SK-N-SH (cell line): ENCODE data around the gene MPV17L2. TPM values are rescaled to one million over a fixed set of nuclear protein-coding genes. Genes with fewer than 3 reads are reported as not detected.

Experiments used
- CTCF ChIA-PET: fragments of 300-600, 350-600 bp; formaldehyde crosslinking; extraction: SDS; loops from one replicate; lab custom pipeline; 2021; lab: Yijun Ruan, JAX
- POLR2A ChIA-PET: fragments of 350-600 bp; sonication (Branson Sonifier 250); formaldehyde crosslinking; extraction: SDS; loops from one replicate; lab custom pipeline; 2020; ENCODE audit warnings: antibody characterized with exemption, inconsistent platforms; lab: Yijun Ruan, JAX
- DNase-seq: peaks from one replicate; pipeline ENCODE4 v3.0.0; 2012
- H2AFZ ChIP-seq: fragments of 200-600 bp; sonication (generic); 2 replicates; pipeline ENCODE4 v1.8.1; 2016; ENCODE audit warnings: antibody characterized with exemption, mild to moderate bottlenecking, low read depth
- H3F3A ChIP-seq: fragments of 200-600 bp; sonication (generic); replicated peaks from 2 replicates; pipeline ENCODE3; 2016; ENCODE audit warnings: antibody characterized with exemption, mild to moderate bottlenecking; ENCODE audit not compliant: insufficient read depth
- H3K27ac ChIP-seq, 2 experiments: fragments of 200-500 bp in 1 of 2; fragments of 200-600 bp in 1 of 2; sonication (Bioruptor generic) in 1 of 2; sonication (generic), shearing (Covaris generic) in 1 of 2; 2 replicates each; pipeline versions ENCODE4 v1.5.1 to v1.6.1; 2014 to 2016; ENCODE audit warnings: low read depth in 2 of 2, inconsistent platforms in 1 of 2, low read length in 1 of 2, mild to moderate bottlenecking in 1 of 2, mixed read lengths in 1 of 2
- H3K27me3 ChIP-seq: fragments of 200-600 bp; sonication (generic), shearing (Covaris generic); 2 replicates; pipeline ENCODE4 v1.6.1; 2016; ENCODE audit warnings: mixed run types; ENCODE audit not compliant: insufficient read depth
- H3K36me3 ChIP-seq, 2 experiments: fragments of 200-500 bp in 1 of 2; fragments of 200-600 bp in 1 of 2; sonication (Bioruptor generic) in 1 of 2; sonication (generic) in 1 of 2; replicated peaks in 1 of 2; 2 replicates each; pipeline versions ENCODE3 to v1.5.1; 2014 to 2016; ENCODE audit warnings: low read length in 1 of 2, mild to moderate bottlenecking in 1 of 2; ENCODE audit not compliant: insufficient read depth in 2 of 2, control insufficient read depth in 1 of 2
- H3K4me1 ChIP-seq, 2 experiments: fragments of 200-500 bp in 1 of 2; fragments of 200-600 bp in 1 of 2; sonication (Bioruptor generic) in 1 of 2; sonication (generic), shearing (Covaris generic) in 1 of 2; 2 replicates each; pipeline versions ENCODE4 v1.5.1 to v1.6.1; 2014 to 2016; ENCODE audit warnings: low read depth in 1 of 2, low read length in 1 of 2, mixed run types in 1 of 2; ENCODE audit not compliant: insufficient read depth in 2 of 2, control insufficient read depth in 1 of 2
- H3K4me2 ChIP-seq: fragments of 200-600 bp; sonication (generic), shearing (Covaris generic); 2 replicates; pipeline ENCODE4 v1.6.1; 2017; ENCODE audit warnings: mixed run types
- H3K4me3 ChIP-seq, 2 experiments: fragments of 200-500 bp in 1 of 2; fragments of 200-600 bp in 1 of 2; sonication (Bioruptor generic) in 1 of 2; sonication (generic), shearing (Covaris generic) in 1 of 2; 2 replicates each; pipeline versions ENCODE4 v1.5.1 to v1.8.1; 2014 to 2016; ENCODE audit warnings: low read depth in 2 of 2, inconsistent platforms in 1 of 2, low read length in 1 of 2, mild to moderate bottlenecking in 1 of 2, mixed read lengths in 1 of 2, moderate library complexity in 1 of 2
- H3K79me2 ChIP-seq: fragments of 200-600 bp; sonication (generic); 2 replicates; pipeline ENCODE4 v1.8.1; 2017; ENCODE audit warnings: mild to moderate bottlenecking; ENCODE audit not compliant: insufficient read depth
- H3K9ac ChIP-seq: fragments of 200-600 bp; sonication (generic); 2 replicates; pipeline ENCODE4 v1.6.1; 2017; ENCODE audit warnings: mixed run types
- H3K9me2 ChIP-seq: fragments of 200-600 bp; sonication (generic); 2 replicates; pipeline ENCODE4 v1.6.1; 2017; ENCODE audit warnings: mixed run types
- H3K9me3 ChIP-seq: fragments of 200-600 bp; sonication (generic); 2 replicates; pipeline ENCODE4 v1.6.1; 2017; ENCODE audit warnings: mixed run types, mild to moderate bottlenecking, moderate library complexity
- H4K20me1 ChIP-seq: fragments of 200-600 bp; sonication (generic); 2 replicates; pipeline ENCODE4 v1.6.1; 2017; ENCODE audit warnings: mild to moderate bottlenecking, mixed run types; ENCODE audit not compliant: insufficient read depth
- GATA2 ChIP-seq: sonication (generic); formaldehyde crosslinking; IDR thresholded peaks from 2 replicates; pipeline ENCODE4 v1.5.0; 2020; ENCODE audit warnings: mild to moderate bottlenecking, missing genetic modification reagents
- NRF1 ChIP-seq: IDR thresholded peaks from 2 replicates; pipeline ENCODE4 v1.6.1; 2012; ENCODE audit warnings: low read depth, mild to moderate bottlenecking, low read length
- POLR2AphosphoS5 ChIP-seq: IDR thresholded peaks from 2 replicates; pipeline ENCODE4 v1.6.1; 2012; ENCODE audit warnings: low read depth, low read length
- SIN3A ChIP-seq: IDR thresholded peaks from 2 replicates; pipeline ENCODE4 v1.6.1; 2012; ENCODE audit warnings: low read depth, mild to moderate bottlenecking, low read length, moderate library complexity, borderline replicate concordance
- SMC3 ChIP-seq: IDR thresholded peaks from 2 replicates; pipeline ENCODE4 v1.6.1; 2012; ENCODE audit warnings: low read depth, low read length, improper control_type of control experiment
- WGBS: methylation state at CpG from one replicate; pipeline ENCODE4 v1.1.6; 2017; ENCODE audit warnings: low lambda C conversion rate; 5-methylcytosine and 5-hydroxymethylcytosine counted together
- polyA plus RNA-seq, 3 experiments: library from polyadenylated mRNA; depleted of rRNA; stranded (reverse); fragments of >200 nt; gene quantifications; 2 replicates each; pipeline ENCODE4 v1.2.3, GENCODE V29; 2012
- TF ChIP-seq, protein P1 (sequence below): IDR thresholded peaks from 2 replicates; pipeline ENCODE4; 2012
- TF ChIP-seq, protein P2 (sequence below): fragments of 150-350 bp; IDR thresholded peaks from 2 replicates; pipeline ENCODE4 v1.6.1; 2017; ENCODE audit warnings: antibody characterized with exemption, low read length, low read depth, borderline replicate concordance
- TF ChIP-seq, protein P3 (sequence below): IDR thresholded peaks from 2 replicates; pipeline ENCODE4 v1.4.0; 2012; ENCODE audit warnings: low read depth, borderline replicate concordance
- TF ChIP-seq, protein P4 (sequence below): fragments of 200-600 bp; sonication (generic); IDR thresholded peaks from 2 replicates; pipeline ENCODE4 v1.6.1; 2017; ENCODE audit warnings: antibody characterized with exemption, mild to moderate bottlenecking, moderate library complexity

Gene MPV17L2
- polyA plus RNA-seq, 1 of the 3 experiments (the other 2 are of a cell fraction), result 17.5 TPM

DNA sequence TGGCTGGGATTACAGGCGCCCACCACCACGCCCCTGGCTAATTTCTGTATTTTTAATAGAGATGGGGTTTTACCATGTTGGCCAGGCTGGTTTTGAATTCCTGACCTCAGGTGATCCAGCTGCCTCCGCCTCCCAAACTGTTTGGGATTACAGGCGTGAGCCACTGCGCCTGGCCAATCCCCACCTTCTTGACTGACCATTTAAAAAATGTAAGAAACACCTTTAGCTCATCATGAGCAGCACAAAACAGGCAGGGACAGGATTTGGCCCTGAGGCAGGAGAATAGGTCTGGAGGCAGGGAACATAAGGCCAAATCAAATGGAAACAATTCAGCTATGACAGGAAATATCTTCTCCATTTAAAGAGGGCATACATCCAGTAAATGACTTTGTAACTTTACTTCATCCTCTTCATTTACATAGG lies 1.4 kb upstream of the MPV17L2 start:
- peaks cover 9% of the 10 kb centered on the region; the same call in 1 of the 2 replicates for H3K79me2 ChIP-seq
- WGBS, result 84% methylated on average over 5 of the region's 5 CpGs
- peak overlapping the region; percentile 82 to 84 for H3K27ac ChIP-seq
- CTCF ChIA-PET, result interaction anchor here (0.7 to 20.7 kb wide), 16 partner anchors 10 to 196 kb away, joined by 3 to 505 read pairs (median 6); partner anchors contain the start of genes IFI30 and RAB3A
- POLR2A ChIA-PET, result interaction anchor here (0.8 to 1.0 kb wide), 3 partner anchors 9 to 131 kb away, joined by 3 read pairs; partner anchors contain the start of gene LSM4
- H4K20me1 ChIP-seq, result peaks cover 8% of the 10 kb centered on the region; the same call in 1 of the 2 replicates
- no peaks in the 10 kb centered on the region for H3K9me3 ChIP-seq
- H3K9me2 ChIP-seq, result no peaks in the 10 kb centered on the region
- peak overlapping the region; percentile 48 to 69 for H3K4me3 ChIP-seq
- H3K36me3 ChIP-seq, result peaks cover 0 to 3% of the 10 kb centered on the region in 2 experiments
- TF ChIP-seq, protein P1, sequence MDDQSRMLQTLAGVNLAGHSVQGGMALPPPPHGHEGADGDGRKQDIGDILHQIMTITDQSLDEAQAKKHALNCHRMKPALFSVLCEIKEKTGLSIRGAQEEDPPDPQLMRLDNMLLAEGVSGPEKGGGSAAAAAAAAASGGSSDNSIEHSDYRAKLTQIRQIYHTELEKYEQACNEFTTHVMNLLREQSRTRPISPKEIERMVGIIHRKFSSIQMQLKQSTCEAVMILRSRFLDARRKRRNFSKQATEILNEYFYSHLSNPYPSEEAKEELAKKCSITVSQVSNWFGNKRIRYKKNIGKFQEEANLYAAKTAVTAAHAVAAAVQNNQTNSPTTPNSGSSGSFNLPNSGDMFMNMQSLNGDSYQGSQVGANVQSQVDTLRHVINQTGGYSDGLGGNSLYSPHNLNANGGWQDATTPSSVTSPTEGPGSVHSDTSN, result no peak
- TF ChIP-seq GATA2 (CRISPR knock-in tag), result no peak
- TF ChIP-seq SMC3, result no peak
- TF ChIP-seq, protein P2, sequence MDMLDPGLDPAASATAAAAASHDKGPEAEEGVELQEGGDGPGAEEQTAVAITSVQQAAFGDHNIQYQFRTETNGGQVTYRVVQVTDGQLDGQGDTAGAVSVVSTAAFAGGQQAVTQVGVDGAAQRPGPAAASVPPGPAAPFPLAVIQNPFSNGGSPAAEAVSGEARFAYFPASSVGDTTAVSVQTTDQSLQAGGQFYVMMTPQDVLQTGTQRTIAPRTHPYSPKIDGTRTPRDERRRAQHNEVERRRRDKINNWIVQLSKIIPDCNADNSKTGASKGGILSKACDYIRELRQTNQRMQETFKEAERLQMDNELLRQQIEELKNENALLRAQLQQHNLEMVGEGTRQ, result no peak
- TF ChIP-seq, protein P3, sequence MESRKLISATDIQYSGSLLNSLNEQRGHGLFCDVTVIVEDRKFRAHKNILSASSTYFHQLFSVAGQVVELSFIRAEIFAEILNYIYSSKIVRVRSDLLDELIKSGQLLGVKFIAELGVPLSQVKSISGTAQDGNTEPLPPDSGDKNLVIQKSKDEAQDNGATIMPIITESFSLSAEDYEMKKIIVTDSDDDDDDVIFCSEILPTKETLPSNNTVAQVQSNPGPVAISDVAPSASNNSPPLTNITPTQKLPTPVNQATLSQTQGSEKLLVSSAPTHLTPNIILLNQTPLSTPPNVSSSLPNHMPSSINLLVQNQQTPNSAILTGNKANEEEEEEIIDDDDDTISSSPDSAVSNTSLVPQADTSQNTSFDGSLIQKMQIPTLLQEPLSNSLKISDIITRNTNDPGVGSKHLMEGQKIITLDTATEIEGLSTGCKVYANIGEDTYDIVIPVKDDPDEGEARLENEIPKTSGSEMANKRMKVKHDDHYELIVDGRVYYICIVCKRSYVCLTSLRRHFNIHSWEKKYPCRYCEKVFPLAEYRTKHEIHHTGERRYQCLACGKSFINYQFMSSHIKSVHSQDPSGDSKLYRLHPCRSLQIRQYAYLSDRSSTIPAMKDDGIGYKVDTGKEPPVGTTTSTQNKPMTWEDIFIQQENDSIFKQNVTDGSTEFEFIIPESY, result no peak
- TF ChIP-seq NRF1, result no peak
- H3K27me3 ChIP-seq, result no peaks in the 10 kb centered on the region
- H2AFZ ChIP-seq, result peak overlapping the region; percentile 83
- DNase-seq, result no peak
- H3K9ac ChIP-seq, result peak overlapping the region; percentile 74; the same call in 1 of the 2 replicates
- peak overlapping the region; percentile 89 for H3K4me2 ChIP-seq
- H3K4me1 ChIP-seq, result peaks cover 9 to 26% of the 10 kb centered on the region in 2 experiments; a peak in 2 of 4 replicates
- peaks cover 15% of the 10 kb centered on the region for H3F3A ChIP-seq

DNA sequence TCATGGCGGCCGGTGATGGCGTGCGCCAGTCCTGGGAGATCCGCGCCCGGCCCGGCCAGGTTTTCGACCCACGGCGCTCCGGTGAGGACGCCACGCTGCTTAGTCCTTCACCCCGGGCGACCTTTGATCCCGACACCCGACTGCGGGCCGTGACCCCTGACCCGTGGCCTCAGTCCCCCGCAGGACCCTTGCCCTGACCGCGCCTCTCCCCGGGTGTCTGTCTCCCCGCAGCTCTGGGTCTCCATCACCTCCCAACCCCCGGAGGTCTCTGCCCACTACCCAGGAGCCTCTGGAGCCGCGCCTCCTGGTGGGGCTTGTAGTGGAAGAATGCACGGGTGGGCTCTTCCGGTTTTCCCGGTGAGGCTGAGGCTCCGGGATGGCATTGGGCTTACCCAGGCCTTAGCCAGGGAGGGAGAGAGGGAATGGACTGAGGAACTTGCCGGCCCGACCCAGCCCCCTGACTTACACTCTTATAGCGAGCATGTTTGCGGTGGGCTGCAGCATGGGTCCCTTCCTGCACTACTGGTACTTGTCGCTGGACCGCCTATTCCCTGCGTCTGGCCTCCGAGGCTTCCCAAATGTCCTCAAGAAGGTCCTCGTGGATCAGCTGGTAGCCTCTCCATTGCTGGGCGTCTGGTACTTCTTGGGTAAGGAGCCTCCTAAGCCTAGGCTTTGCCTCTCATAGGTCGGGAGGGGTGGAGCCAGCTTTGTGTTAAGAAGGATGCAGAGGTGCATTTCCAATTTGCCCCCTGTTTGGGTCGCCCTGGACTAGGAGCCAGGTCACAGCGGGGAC lies 566 bp downstream of the MPV17L2 start:
- Histone ChIP-seq H4K20me1 (peaks cover 8% of the 10 kb centered on the region; the same call in 1 of the 2 replicates), H3K79me2 (peaks cover 9% of the 10 kb centered on the region; the same call in 1 of the 2 replicates), H3K9me2 (no peaks in the 10 kb centered on the region), H3K4me1 (peaks cover 9 to 26% of the 10 kb centered on the region in 2 experiments; a peak in 2 of 4 replicates), H3K4me2 (peak overlapping the region; percentile 99), H3K27me3 (no peaks in the 10 kb centered on the region), H3K27ac (peak overlapping the region; percentile 11 to 65; a peak in 2 of 4 replicates), H2AFZ (peak overlapping the region; percentile 68; the same call in 1 of the 2 replicates), H3K36me3 (peaks cover 0 to 6% of the 10 kb centered on the region in 2 experiments), H3F3A (peaks cover 15% of the 10 kb centered on the region), H3K9me3 (no peaks in the 10 kb centered on the region), H3K4me3 (peak overlapping the region; percentile 72 to 94), H3K9ac (peak overlapping the region; percentile 82)
- TF ChIP-seq POLR2AphosphoS5, result no peak
- 0 out of 2 replicates have a peak, but pooled peaks have one; percentile 8 for TF ChIP-seq SIN3A
- TF ChIP-seq, protein P4, sequence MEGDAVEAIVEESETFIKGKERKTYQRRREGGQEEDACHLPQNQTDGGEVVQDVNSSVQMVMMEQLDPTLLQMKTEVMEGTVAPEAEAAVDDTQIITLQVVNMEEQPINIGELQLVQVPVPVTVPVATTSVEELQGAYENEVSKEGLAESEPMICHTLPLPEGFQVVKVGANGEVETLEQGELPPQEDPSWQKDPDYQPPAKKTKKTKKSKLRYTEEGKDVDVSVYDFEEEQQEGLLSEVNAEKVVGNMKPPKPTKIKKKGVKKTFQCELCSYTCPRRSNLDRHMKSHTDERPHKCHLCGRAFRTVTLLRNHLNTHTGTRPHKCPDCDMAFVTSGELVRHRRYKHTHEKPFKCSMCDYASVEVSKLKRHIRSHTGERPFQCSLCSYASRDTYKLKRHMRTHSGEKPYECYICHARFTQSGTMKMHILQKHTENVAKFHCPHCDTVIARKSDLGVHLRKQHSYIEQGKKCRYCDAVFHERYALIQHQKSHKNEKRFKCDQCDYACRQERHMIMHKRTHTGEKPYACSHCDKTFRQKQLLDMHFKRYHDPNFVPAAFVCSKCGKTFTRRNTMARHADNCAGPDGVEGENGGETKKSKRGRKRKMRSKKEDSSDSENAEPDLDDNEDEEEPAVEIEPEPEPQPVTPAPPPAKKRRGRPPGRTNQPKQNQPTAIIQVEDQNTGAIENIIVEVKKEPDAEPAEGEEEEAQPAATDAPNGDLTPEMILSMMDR, result no peak; the same call in 1 of the 2 replicates
- CTCF ChIA-PET, result interaction anchor here (0.6 to 20.7 kb wide), 11 partner anchors 10 to 226 kb away, joined by 3 to 505 read pairs (median 11); partner anchors contain the start of genes IFI30, RAB3A and SSBP4
- DNase-seq, result no peak
- POLR2A ChIA-PET, result interaction anchor here (0.8 to 1.3 kb wide), 3 partner anchors 8 to 88 kb away, joined by 3 to 7 read pairs (median 3); partner anchors contain the start of gene JUND
- WGBS, result 7% methylated on average over 22 of the region's 46 CpGs
